Endodermal cell (in vitro differentiated cells): Measurements from ENCODE around the gene MORC4. TPM values are rescaled to one million over a fixed set of nuclear protein-coding genes. Genes with fewer than 3 reads are reported as not detected.

ENCODE experiments used
- DNase-seq: peaks from one replicate; pipeline ENCODE4 v3.0.0-alpha.2; 2017
- H3K27ac ChIP-seq: 2 replicates; pipeline ENCODE4 v1.5.1; 2013; ENCODE audit warnings: mild to moderate bottlenecking, low read depth, low read length, moderate library complexity
- H3K27me3 ChIP-seq: 2 replicates; pipeline ENCODE4 v1.6.1; 2013; ENCODE audit warnings: mild to moderate bottlenecking, low read length, moderate library complexity; ENCODE audit not compliant: insufficient read depth, control insufficient read depth, poor library complexity, severe bottlenecking
- H3K36me3 ChIP-seq: 2 replicates; pipeline ENCODE4 v1.7.0; 2013; ENCODE audit warnings: mild to moderate bottlenecking, low read length, moderate library complexity; ENCODE audit not compliant: control insufficient read depth, insufficient read depth
- H3K4me1 ChIP-seq: one replicate; pipeline ENCODE4 v1.7.0; 2013; ENCODE audit warnings: low read length; ENCODE audit not compliant: control insufficient read depth, insufficient read depth
- H3K4me3 ChIP-seq: 2 replicates; pipeline ENCODE4 v1.5.1; 2013; ENCODE audit warnings: mild to moderate bottlenecking, low read length, moderate library complexity
- H3K9ac ChIP-seq: 2 replicates; pipeline ENCODE4 v1.6.1; 2013; ENCODE audit warnings: mild to moderate bottlenecking, low read length, moderate library complexity; ENCODE audit not compliant: poor library complexity, severe bottlenecking; ENCODE audit errors: extremely low read depth
- H3K9me3 ChIP-seq: 2 replicates; pipeline ENCODE4 v1.6.1; 2013; ENCODE audit warnings: mild to moderate bottlenecking, low read length, moderate library complexity; ENCODE audit not compliant: control insufficient read depth
- H3K27ac Mint-ChIP-seq: 2 replicates; pipeline ENCODE4 v1.8.0; 2020; ENCODE audit warnings: mixed read lengths
- H3K27me3 Mint-ChIP-seq: 2 replicates; pipeline ENCODE4 v1.8.0; 2021; ENCODE audit warnings: mild to moderate bottlenecking, mixed read lengths; ENCODE audit not compliant: insufficient read depth
- H3K36me3 Mint-ChIP-seq: 2 replicates; pipeline ENCODE4 v1.8.0; 2020; ENCODE audit warnings: low read depth, mixed read lengths
- H3K4me1 Mint-ChIP-seq: 2 replicates; pipeline ENCODE4 v1.8.0; 2020; ENCODE audit warnings: mixed read lengths
- H3K4me3 Mint-ChIP-seq: 2 replicates; pipeline ENCODE4 v1.8.0; 2020; ENCODE audit warnings: mild to moderate bottlenecking, moderate library complexity, mixed read lengths
- H3K9me3 Mint-ChIP-seq: 2 replicates; pipeline ENCODE4 v1.8.0; 2020; ENCODE audit warnings: mild to moderate bottlenecking, mixed read lengths
- CTCF ChIP-seq: fragments of 200-600 bp; sonication (generic); conservative IDR thresholded peaks from 2 replicates; pipeline ENCODE4 v1.5.0; 2021; ENCODE audit warnings: antibody characterized with exemption, mild to moderate bottlenecking
- WGBS, 2 experiments: methylation state at CpG; one replicate each; pipeline versions ENCODE4 v1.1.5 to v1.1.7; 2013; ENCODE audit warnings: missing lambda C conversion rate in 2 of 2, mixed read lengths in 1 of 2; ENCODE audit not compliant: insufficient coverage in 1 of 2, insufficient read length in 1 of 2; 5-methylcytosine and 5-hydroxymethylcytosine counted together
- total RNA-seq, 2 donors: library from RNA; stranded (reverse); fragmentation: NEBNext Ultra II Directional in 1 of 2; extraction: Animal tissue kit (Norgen Biotek cat#: 25700) in 1 of 2; gene quantifications; 2 replicates in 1 of 2; 3 replicates in 1 of 2; pipeline ENCODE4 v1.2.1, GENCODE V29; 2021

Gene MORC4
- total RNA-seq, 2 donors from 2014 or later, result 3.4 TPM

DNA sequence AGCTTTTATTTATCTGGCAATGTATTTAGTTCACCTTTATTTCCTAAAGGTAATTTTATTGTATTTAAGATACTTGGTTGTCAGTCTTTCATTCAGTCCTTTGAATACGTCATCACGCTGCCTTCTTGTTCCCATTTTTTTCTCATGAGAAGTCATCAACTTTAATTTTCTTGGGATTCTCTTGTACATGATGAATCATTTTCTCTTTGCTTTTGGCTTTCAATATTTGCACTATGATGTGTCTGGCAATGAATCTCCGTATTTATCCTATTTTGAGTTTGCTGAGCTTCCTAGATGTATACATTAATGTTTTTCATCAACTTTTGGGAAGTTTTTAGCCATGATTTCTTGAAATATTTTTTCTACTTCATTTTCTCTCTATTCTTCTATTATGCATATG is 51.4 kb downstream of the MORC4 start:
- H3K27me3 ChIP-seq, result no peaks in the 10 kb centered on the region
- TF ChIP-seq CTCF, result no peak
- H3K4me3 Mint-ChIP-seq, result no peak overlapping the region

GRCh38 chrX:106946464-106946863 is 53.5 kb downstream of the MORC4 start:
- no peak overlapping the region for H3K9ac ChIP-seq
- no peak for DNase-seq
- TF ChIP-seq CTCF, result no peak
- H3K36me3 Mint-ChIP-seq, result no peaks in the 10 kb centered on the region
- WGBS, 2 experiments, result 88% methylated on average over 3 of the region's 3 CpGs; no CpG with 5 or more reads in 1 of the 2 experiments
- H3K27me3 ChIP-seq, result no peaks in the 10 kb centered on the region
- no peak overlapping the region for H3K27ac Mint-ChIP-seq
- H3K36me3 ChIP-seq, result no peaks in the 10 kb centered on the region
- H3K27me3 Mint-ChIP-seq, result no peaks in the 10 kb centered on the region
- no peak overlapping the region for H3K4me3 Mint-ChIP-seq
- peaks cover 4% of the 10 kb centered on the region for H3K4me1 Mint-ChIP-seq
- H3K4me1 ChIP-seq, result no peaks in the 10 kb centered on the region
- no peaks in the 10 kb centered on the region for H3K9me3 ChIP-seq
- H3K4me3 ChIP-seq, result no peak overlapping the region
- peaks cover 30% of the 10 kb centered on the region for H3K9me3 Mint-ChIP-seq
- no peak overlapping the region for H3K27ac ChIP-seq

More for the DNA sequence above, 51.4 kb downstream of the MORC4 start:
- H3K9ac ChIP-seq, result no peak overlapping the region
- H3K36me3 Mint-ChIP-seq, result no peaks in the 10 kb centered on the region
- H3K27ac ChIP-seq, result no peak overlapping the region
- peaks cover 25% of the 10 kb centered on the region for H3K9me3 Mint-ChIP-seq
- H3K4me1 Mint-ChIP-seq, result no peaks in the 10 kb centered on the region
- 96 to 100% methylated on average over 2 to 3 of the region's 3 CpGs for WGBS, 2 experiments
- no peaks in the 10 kb centered on the region for H3K36me3 ChIP-seq
- no peak overlapping the region for H3K4me3 ChIP-seq
- no peak overlapping the region for H3K27ac Mint-ChIP-seq
- H3K9me3 ChIP-seq, result no peaks in the 10 kb centered on the region
- H3K27me3 Mint-ChIP-seq, result no peaks in the 10 kb centered on the region
- H3K4me1 ChIP-seq, result no peaks in the 10 kb centered on the region
- no peak for DNase-seq

GRCh38 chrX:106940068-106940467 is 59.9 kb downstream of the MORC4 start:
- peaks cover 31% of the 10 kb centered on the region for H3K9me3 Mint-ChIP-seq
- no peak overlapping the region for H3K4me3 Mint-ChIP-seq

More at GRCh38 chrX:106940068-106940467, 59.9 kb downstream of the MORC4 start:
- no peaks in the 10 kb centered on the region for H3K9me3 ChIP-seq
- no peak for DNase-seq
- no peak overlapping the region for H3K4me3 ChIP-seq
- no peaks in the 10 kb centered on the region for H3K27me3 ChIP-seq
- H3K36me3 Mint-ChIP-seq, result no peaks in the 10 kb centered on the region
- no peak overlapping the region for H3K27ac Mint-ChIP-seq
- no CpG with 5 or more reads among the region's 1 CpG for WGBS, 2 experiments
- H3K4me1 ChIP-seq, result no peaks in the 10 kb centered on the region
- no peak overlapping the region for H3K27ac ChIP-seq
- peaks cover 8% of the 10 kb centered on the region for H3K4me1 Mint-ChIP-seq
- TF ChIP-seq CTCF, result no peak
- no peaks in the 10 kb centered on the region for H3K36me3 ChIP-seq
- no peaks in the 10 kb centered on the region for H3K27me3 Mint-ChIP-seq
- H3K9ac ChIP-seq, result no peak overlapping the region
